ENCODE data around the gene YWHAH.

The YWHAH gene

DNA sequence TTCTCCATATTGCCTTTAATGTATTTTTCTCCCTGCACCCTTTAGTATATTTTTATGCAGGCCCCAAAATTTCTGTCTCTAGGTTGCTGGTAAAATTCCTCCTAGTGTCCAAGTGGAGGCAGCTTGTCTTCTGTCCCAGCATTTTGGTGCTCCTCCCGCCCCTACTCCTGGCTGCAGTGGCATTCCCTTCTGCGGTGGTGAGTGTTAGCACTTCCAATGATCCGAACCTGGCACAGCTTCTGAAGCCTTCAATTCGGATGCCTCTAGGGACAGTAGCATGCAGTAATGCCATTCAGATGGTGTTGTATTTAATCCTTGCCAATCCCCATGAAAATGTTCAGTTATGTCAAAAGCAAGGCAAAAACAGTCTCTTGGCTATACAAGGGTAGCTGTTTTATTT is 5.9 kb downstream of the YWHAH start:
- Mint-ChIP-seq H3K4me3 (no peak overlapping the region), H3K27me3 (ENCODE audit: low read depth) (no peaks in the 10 kb centered on the region), H3K36me3 (ENCODE audit: low read depth) (peaks cover 56% of the 10 kb centered on the region), H3K4me1 (ENCODE audit: low read depth) (peaks cover 47% of the 10 kb centered on the region), H3K27ac (no peak overlapping the region), H3K9me3 (no peaks in the 10 kb centered on the region)
- no peak for DNase-seq (ENCODE audit: low spot score)

DNA sequence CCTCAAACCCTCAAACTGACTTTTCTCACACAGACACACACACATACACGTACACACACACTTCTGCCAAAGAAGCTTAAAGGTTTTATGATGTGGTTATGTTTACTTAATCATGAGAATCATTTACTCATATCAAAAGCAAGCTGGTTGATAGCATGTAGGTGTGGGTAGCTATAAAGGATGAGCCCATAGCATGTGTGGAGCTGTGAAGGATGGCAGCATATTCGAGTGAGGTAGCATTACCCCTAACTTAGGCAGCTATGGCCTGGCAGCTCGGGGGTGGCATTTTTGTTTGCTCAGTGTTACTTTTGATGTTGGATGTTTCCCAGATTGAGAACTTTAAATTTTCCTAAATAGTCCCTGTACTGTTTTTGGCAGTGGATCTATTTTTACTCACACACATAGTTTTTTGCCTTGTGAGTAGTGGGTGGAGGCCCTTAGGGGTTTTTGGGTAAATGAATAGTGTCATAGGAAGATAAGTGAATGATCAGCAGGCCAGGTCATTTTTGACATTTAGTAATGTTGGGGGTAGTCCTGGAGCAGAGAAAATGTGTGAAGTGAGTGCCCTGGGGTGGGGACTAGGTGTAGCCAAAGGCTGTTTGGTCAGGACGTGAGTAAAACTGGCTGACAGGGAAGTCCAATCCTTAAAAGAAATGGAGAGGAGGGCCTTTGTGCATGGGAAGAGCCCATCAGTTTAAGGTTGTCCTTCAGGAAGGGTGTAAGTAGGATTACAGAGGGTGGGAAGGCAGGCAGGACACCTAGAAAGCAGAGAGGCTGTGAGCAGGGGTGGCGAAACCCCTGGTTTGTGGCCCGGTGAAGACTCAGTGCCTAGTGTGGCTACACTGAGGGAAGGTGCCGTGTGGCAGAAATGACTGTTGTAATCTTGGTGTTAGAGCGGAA is 7.1 kb downstream of the YWHAH start:
- peaks cover 66% of the 10 kb centered on the region for H3K36me3 Mint-ChIP-seq (ENCODE audit: low read depth)
- peaks cover 55% of the 10 kb centered on the region for H3K4me1 Mint-ChIP-seq (ENCODE audit: low read depth)
- peak overlapping the region; percentile 64 for H3K27ac Mint-ChIP-seq
- peak overlapping the region; percentile 35 for H3K4me3 Mint-ChIP-seq
- no peaks in the 10 kb centered on the region for H3K9me3 Mint-ChIP-seq
- H3K27me3 Mint-ChIP-seq (ENCODE audit: low read depth) = no peaks in the 10 kb centered on the region
- peak; percentile 32 for DNase-seq (ENCODE audit: low spot score)

DNA sequence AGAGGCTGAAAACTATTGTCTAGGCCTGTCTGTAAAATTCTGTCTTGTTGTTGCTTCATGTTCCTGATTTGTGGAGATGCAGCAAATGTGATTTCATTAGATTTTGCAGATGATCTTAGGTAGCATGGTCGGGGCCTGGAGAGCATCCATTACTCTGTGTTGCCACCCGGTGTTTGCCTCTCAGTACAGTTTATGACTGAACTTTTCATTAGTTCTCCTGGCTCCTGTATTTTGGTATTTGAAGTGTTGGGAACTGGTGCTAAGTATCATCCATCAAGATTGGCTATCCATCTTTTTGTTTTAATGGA is 7.7 kb downstream of the YWHAH start:
- no peak overlapping the region for H3K27ac Mint-ChIP-seq

DNA sequence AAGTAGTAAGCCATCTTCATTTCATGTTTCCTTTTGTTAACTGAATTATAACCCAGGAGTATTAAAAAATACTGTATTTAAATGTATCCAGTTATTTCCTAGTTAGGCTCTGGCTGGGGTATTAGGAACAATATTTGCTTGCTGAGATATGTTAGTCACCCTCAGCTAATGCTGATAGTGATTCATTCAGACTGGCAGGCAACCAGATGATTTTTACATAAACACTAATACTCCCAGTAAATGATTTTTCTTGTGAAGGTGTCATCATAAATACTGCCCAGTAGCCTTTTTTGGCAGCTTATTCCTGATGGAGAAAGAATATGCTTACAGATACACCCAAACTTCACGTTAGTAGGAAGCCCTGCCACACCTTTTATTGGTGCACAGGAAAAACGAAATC is 8.1 kb downstream of the YWHAH start:
- no peak overlapping the region for H3K27ac Mint-ChIP-seq
- peaks cover 50% of the 10 kb centered on the region for H3K4me1 Mint-ChIP-seq (ENCODE audit: low read depth)
- H3K27me3 Mint-ChIP-seq (ENCODE audit: low read depth) = no peaks in the 10 kb centered on the region
- H3K36me3 Mint-ChIP-seq (ENCODE audit: low read depth) = peaks cover 71% of the 10 kb centered on the region
- H3K9me3 Mint-ChIP-seq = no peaks in the 10 kb centered on the region
- no peak for DNase-seq (ENCODE audit: low spot score)
- no peak overlapping the region for H3K4me3 Mint-ChIP-seq

More for the DNA sequence above, 7.7 kb downstream of the YWHAH start:
- Mint-ChIP-seq H3K4me1 (ENCODE audit: low read depth) (peaks cover 55% of the 10 kb centered on the region), H3K36me3 (ENCODE audit: low read depth) (peaks cover 71% of the 10 kb centered on the region), H3K27me3 (ENCODE audit: low read depth) (no peaks in the 10 kb centered on the region), H3K9me3 (no peaks in the 10 kb centered on the region), H3K4me3 (no peak overlapping the region)
- DNase-seq (ENCODE audit: low spot score) = no peak

DNA sequence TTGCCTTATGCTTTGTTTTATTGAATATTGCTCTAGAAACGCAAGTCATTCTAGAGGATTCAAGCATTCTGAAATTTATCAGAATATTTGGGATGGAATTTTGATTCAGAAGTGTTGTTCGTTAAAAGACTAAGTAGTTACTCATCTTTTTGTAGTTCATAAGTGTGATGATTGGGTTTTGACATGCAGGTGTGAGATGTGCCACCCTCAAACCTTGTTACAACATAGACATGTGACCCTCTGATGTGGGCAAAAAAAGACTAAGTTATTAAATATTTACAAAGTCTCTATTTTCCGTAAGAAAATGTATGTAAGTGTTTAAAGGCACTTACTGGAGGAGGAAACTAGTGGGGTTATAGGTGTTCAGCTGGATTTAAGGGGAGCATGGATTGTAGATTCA is 8.9 kb downstream of the YWHAH start:
- Mint-ChIP-seq H3K4me1 (ENCODE audit: low read depth) (peaks cover 49% of the 10 kb centered on the region), H3K27ac (no peak overlapping the region), H3K9me3 (no peaks in the 10 kb centered on the region), H3K36me3 (ENCODE audit: low read depth) (peaks cover 72% of the 10 kb centered on the region), H3K27me3 (ENCODE audit: low read depth) (no peaks in the 10 kb centered on the region), H3K4me3 (no peak overlapping the region)
- DNase-seq (ENCODE audit: low spot score) = no peak

DNA sequence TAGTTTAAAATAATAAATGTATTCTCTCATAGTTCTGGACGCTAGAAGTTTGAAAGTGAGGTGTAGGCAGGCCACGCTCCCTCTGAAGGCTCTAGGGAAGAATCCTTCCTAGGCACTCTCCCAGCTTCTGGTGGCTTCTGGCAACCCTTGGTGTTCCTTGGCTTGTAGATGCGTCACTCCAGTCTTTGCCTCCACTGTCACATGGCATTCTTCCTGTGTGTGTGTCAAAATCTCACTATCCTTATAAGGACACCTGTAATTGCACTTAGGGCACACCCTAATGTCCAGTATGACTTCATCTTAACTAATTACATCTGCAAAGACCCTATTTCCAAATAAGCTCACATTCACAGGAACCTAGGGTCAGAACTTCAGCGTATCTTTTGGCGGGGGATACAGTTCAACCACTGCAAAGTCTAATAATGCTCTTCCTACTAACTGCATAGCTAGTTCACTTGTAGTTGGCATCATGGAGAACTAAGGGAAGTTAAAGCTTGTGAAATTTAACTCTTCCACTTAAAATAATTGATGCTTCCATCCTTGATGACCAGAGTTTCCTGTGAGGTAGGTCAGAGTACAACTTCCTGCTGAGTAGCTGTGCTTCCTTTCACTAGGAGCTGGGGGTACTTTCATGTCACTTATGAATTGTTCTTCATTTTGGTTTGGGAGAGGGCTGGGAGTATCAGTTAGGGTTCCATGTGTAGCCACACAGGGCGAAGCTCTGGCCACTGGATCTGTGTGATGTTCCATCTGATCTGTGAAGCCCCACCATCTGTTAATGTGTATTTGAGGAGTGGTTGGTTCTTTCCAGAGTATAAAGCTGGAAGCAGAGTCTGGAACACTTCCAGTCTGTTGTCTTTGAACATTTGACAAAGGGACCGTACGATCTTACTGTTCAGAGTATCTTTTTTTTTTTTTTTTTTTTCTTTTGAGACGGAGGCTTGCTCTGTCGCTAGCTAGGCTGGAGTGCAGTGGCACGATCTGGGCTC is 10.5 kb downstream of the YWHAH start:
- H3K27me3 Mint-ChIP-seq (ENCODE audit: low read depth) = no peaks in the 10 kb centered on the region
- no peak overlapping the region for H3K27ac Mint-ChIP-seq
- peaks cover 69% of the 10 kb centered on the region for H3K36me3 Mint-ChIP-seq (ENCODE audit: low read depth)
- H3K9me3 Mint-ChIP-seq = no peaks in the 10 kb centered on the region
- H3K4me1 Mint-ChIP-seq (ENCODE audit: low read depth) = peaks cover 51% of the 10 kb centered on the region
- no peak overlapping the region for H3K4me3 Mint-ChIP-seq
- no peak for DNase-seq (ENCODE audit: low spot score)

DNA sequence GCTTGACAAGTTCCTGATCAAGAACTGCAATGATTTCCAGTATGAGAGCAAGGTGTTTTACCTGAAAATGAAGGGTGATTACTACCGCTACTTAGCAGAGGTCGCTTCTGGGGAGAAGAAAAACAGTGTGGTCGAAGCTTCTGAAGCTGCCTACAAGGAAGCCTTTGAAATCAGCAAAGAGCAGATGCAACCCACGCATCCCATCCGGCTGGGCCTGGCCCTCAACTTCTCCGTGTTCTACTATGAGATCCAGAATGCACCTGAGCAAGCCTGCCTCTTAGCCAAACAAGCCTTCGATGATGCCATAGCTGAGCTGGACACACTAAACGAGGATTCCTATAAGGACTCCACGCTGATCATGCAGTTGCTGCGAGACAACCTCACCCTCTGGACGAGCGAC is 12.0 kb downstream of the YWHAH start:
- Mint-ChIP-seq H3K9me3 (no peaks in the 10 kb centered on the region), H3K27ac (no peak overlapping the region), H3K27me3 (ENCODE audit: low read depth) (no peaks in the 10 kb centered on the region), H3K36me3 (ENCODE audit: low read depth) (peaks cover 58% of the 10 kb centered on the region), H3K4me1 (ENCODE audit: low read depth) (peaks cover 43% of the 10 kb centered on the region), H3K4me3 (no peak overlapping the region)
- no peak for DNase-seq (ENCODE audit: low spot score)

DNA sequence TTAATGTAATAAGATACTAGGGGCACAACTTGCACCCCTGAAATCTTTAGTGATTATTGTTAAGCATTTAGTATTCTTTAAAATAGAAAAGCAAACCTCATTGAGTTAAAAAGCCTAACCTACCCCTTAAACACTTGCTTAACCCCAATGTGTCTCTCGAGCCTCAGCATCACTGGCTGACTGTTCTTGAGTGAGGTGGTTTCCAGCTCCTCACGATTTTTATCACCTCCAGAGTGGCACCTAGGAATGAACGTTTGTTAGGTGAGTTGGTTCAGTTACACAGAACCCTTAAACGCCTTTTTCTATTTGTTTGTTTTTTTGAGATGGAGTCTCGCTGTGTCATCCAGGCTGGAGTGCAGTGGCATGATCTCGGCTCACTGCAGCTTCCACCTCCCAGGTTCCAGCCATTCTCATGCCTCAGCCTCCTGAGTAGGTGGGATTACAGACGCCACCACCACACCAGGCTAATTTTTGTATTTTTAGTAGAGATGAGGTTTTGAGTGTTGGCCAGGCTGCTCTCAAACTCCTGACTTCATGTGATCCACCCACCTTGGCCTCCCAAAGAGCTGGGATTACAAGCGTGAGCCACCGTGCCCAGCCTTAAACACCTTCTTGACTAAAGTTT is 13.7 kb downstream of the YWHAH start:
- H3K27ac Mint-ChIP-seq = no peak overlapping the region
- H3K9me3 Mint-ChIP-seq = no peaks in the 10 kb centered on the region
- DNase-seq (ENCODE audit: low spot score) = no peak
- peaks cover 48% of the 10 kb centered on the region for H3K36me3 Mint-ChIP-seq (ENCODE audit: low read depth)
- H3K27me3 Mint-ChIP-seq (ENCODE audit: low read depth) = peaks cover 2% of the 10 kb centered on the region
- peak overlapping the region; percentile 13 for H3K4me3 Mint-ChIP-seq
- peaks cover 32% of the 10 kb centered on the region for H3K4me1 Mint-ChIP-seq (ENCODE audit: low read depth)

DNA sequence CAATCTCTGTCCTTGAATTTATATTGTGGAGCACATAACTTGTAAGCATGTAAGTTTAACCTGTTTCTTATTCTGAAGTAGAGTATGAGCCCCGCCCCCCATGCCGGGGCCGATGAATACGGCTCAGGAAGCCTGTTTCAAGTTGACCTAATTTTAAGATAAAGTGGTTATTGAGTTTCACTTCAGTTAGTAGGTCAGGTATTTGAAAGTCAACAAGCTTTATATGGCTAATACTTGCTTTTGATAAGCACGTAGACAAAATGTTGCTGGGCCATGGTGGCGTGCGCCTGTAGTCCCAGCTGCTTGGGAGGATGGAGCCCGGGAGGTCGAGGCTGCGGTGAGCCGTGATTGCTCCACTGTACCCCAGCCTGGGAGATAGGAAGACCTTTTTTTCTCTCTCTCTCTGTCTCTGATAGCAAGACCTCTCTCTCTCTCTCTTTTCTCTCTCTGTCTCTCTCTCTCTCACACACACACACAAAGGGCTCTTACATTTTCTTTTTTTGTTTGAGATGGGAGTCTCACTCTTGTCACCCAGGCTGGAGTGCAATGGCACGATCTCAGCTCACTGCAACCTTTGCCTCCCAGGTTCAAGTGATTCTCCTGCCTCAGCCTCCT is 14.4 kb downstream of the YWHAH start:
- Mint-ChIP-seq H3K9me3 (no peaks in the 10 kb centered on the region), H3K4me3 (peak overlapping the region; percentile 13), H3K27me3 (ENCODE audit: low read depth) (peaks cover 3% of the 10 kb centered on the region), H3K36me3 (ENCODE audit: low read depth) (peaks cover 43% of the 10 kb centered on the region), H3K4me1 (ENCODE audit: low read depth) (peaks cover 26% of the 10 kb centered on the region), H3K27ac (no peak overlapping the region)
- DNase-seq (ENCODE audit: low spot score) = no peak

DNA sequence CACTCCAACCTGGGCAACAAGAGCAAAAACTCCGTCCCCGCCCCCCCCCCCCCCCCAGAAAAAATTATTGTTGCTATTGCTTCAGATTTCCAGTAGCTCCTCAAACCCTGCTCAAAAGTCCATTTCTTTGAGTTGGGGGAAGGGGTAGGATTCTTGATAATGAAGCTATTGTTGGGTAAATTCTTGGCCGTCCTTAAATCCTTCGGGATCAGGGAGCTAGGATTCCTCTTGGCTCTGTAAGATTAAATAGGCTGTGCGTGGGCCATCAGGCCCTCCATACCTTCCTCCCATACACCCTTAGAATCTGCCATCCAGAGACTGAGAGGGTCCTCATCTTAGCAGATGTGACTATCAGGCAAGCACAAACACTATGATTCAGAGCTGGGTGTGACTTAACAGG is 16.4 kb downstream of the YWHAH start:
- peaks cover 3% of the 10 kb centered on the region for H3K27me3 Mint-ChIP-seq (ENCODE audit: low read depth)
- DNase-seq (ENCODE audit: low spot score) = no peak
- H3K4me3 Mint-ChIP-seq = no peak overlapping the region
- H3K4me1 Mint-ChIP-seq (ENCODE audit: low read depth) = peaks cover 9% of the 10 kb centered on the region
- no peaks in the 10 kb centered on the region for H3K9me3 Mint-ChIP-seq
- H3K36me3 Mint-ChIP-seq (ENCODE audit: low read depth) = peaks cover 31% of the 10 kb centered on the region
- H3K27ac Mint-ChIP-seq = no peak overlapping the region

DNA sequence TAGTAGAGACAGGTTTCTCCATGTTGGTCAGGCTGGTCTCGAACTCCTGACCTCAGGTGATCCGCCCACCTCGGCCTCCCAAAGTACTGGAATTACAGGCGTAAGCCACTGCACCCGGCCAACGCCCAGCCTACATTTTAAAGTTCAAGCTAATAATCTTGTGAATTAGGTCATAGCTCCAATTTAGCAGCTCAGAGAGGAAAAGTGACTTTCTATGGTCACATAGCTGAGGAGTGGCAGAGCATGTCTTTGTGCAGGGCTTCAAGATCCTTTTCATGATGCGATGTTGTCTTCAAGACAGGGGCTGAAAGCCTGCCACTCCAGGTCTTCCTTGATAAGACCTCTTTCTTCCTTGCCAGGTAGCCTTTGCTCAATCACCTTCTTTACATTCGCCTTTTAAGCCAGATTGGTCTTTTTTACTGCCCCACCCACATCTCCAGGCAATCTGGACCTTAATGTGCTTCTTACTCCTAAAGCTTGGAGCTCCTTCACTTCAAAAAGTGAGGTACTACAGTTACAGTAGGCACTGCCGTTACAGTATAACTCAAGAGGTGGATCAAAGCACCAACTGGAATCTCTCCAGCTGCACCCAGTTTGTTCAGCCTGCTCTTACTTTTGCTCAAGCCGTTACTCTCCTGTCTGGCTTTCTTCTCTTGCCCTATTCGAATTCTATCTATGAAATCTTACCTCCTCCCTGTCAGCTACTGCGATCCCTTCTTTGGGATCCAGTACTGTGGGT is 18.2 kb downstream of the YWHAH start:
- no peak overlapping the region for H3K27ac Mint-ChIP-seq
- peaks cover 13% of the 10 kb centered on the region for H3K36me3 Mint-ChIP-seq (ENCODE audit: low read depth)
- no peak for DNase-seq (ENCODE audit: low spot score)
- H3K4me1 Mint-ChIP-seq (ENCODE audit: low read depth) = peaks cover 2% of the 10 kb centered on the region
- H3K9me3 Mint-ChIP-seq = no peaks in the 10 kb centered on the region
- no peak overlapping the region for H3K4me3 Mint-ChIP-seq
- peaks cover 3% of the 10 kb centered on the region for H3K27me3 Mint-ChIP-seq (ENCODE audit: low read depth)

DNA sequence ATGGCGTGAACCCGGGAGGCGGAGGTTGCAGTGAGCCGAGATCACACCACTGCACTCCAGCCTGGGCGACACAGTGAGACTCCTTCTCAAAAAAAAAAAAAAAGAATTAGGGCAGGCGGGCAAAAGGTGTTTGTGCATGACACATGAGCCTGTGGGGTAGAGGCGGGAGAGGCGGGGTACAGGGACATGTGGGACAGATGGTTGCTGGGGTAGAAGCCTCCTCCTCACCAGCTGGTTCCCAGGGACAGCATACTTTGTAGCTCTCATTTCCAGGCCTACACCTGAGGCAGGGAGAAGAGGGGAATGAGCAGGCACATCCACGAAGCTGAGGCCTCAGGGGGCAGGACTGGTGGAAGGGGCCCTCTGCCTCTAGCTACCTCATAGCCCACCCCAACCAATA is 23.7 kb downstream of the YWHAH start:
- peaks cover 12% of the 10 kb centered on the region for H3K4me1 Mint-ChIP-seq (ENCODE audit: low read depth)
- peaks cover 6% of the 10 kb centered on the region for H3K27me3 Mint-ChIP-seq (ENCODE audit: low read depth)
- H3K27ac Mint-ChIP-seq = no peak overlapping the region
- no peaks in the 10 kb centered on the region for H3K36me3 Mint-ChIP-seq (ENCODE audit: low read depth)
- no peak for DNase-seq (ENCODE audit: low spot score)
- no peak overlapping the region for H3K4me3 Mint-ChIP-seq
- H3K9me3 Mint-ChIP-seq = no peaks in the 10 kb centered on the region

All from T-helper 2 cell treated with Interferon-gamma antibody and Interleukin-4, amounts not matched to agents 5 μg/mL and 100 μg/mL, for 36 hours (primary cell).